ENCODE results near the gene TMEM130. TPM values are rescaled to one million over a fixed set of nuclear protein-coding genes. Genes with fewer than 3 reads are reported as not detected.
A peak's percentile ranks its signal among the peaks of the same experiment; 100 is the strongest.
"Not testable (repeated sequence)": the region's sequence is repeated elsewhere in the genome, so short reads cannot be mapped to it uniquely, and the experiment has no call there.

TMEM130 gene
- total RNA-seq, 2 experiments from 2014 or later: not detected

DNA sequence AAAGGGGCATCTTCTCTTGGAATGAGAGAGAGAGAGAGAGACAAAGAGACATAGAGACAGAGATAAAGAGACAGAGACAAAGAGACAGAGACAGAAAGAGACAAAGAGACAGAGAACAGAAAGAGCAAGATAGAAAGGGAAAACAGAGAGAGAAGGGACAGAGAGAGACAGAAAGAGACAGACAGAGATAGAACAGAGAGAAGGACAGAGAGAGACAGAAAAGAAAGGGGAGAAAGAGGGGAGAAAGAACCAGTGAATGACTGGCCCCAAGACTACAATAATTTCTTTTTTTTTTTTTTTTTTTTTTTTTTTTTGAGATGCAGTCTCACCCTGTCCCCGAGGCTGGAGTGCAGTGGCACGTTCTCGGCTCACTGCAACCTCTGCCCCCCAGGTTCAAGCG, 7.6 kb downstream of the TMEM130 start:
- H3K27ac Mint-ChIP-seq: no peak overlapping the region
- no peak overlapping the region for H3K4me3 Mint-ChIP-seq
- no peaks in the 10 kb centered on the region for H3K4me1 Mint-ChIP-seq
- ChIA-PET CTCF (no interaction called here), POLR2A (no interaction called here)
- no peaks in the 10 kb centered on the region for H3K9me3 Mint-ChIP-seq
- no peak for DNase-seq
- peaks cover 4% of the 10 kb centered on the region for H3K27me3 Mint-ChIP-seq
- H3K36me3 Mint-ChIP-seq (ENCODE audit: low read depth): no peaks in the 10 kb centered on the region

DNA sequence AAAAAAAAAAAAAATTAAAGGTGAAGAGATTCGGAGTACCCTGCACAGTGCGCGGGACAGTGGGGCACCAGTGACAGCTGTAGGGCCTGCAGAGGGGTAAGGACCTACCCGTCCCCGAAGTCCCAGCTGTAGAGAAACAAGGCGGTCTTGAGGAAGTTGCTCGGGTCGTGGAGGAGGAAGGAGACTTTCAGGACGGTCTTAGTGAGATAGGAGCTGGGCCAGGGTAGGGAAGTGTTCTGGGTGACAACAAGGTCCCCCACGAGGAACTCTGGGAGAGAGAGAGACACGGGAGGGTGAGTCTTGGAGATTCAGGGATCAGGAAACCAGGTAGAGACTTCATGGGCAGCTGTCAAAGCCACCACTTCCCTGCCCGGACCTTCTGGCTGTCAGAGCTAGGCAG, 9.7 kb downstream of the TMEM130 start:
- Mint-ChIP-seq H3K27ac (no peak overlapping the region), H3K9me3 (no peaks in the 10 kb centered on the region), H3K27me3 (peaks cover 4% of the 10 kb centered on the region), H3K4me1 (no peaks in the 10 kb centered on the region), H3K36me3 (ENCODE audit: low read depth) (no peaks in the 10 kb centered on the region), H3K4me3 (no peak overlapping the region)
- POLR2A ChIA-PET: no interaction called here
- DNase-seq: no peak
- CTCF ChIA-PET: no interaction called here

DNA sequence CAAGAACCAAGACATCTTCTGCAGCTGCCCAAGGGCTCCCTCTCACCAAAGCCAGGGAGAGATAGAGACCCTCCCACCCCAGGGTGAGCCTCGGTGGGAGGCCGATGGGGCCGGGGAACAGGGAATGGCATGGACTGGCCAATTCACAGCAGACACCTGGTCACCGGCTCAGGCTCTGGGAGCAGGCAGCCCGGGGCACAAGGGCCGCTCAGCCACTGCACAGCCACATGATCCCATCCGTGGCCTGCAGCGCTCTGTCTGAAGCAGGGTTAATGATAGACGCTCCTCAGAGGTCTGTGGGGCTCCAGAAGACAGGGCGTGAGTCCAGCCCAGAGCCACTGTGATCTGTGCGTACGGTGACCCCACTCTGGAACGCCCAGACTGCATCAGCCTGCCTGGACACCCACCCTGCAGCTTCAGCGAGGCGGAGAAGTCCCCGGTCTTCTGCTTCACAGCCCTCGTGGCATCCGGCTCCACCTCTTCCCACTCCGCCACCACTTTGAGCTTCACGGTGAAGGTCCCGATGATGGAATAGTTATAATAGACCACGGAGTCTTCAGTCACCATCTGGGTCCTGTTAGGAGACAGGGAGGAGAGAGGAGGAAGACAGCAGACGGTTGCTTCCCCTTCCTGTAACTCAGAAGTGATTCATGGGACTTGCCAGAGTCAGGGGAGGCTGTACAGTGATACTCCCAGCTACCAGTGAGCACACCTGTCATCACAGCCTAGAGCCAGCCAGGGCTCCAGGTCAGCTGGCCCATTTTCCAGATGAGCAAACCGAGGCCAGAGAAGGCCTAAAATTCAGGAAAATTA, 14.0 kb downstream of the TMEM130 start:
- Mint-ChIP-seq H3K4me3 (no peak overlapping the region), H3K27ac (no peak overlapping the region), H3K4me1 (no peaks in the 10 kb centered on the region), H3K36me3 (ENCODE audit: low read depth) (no peaks in the 10 kb centered on the region), H3K9me3 (no peaks in the 10 kb centered on the region), H3K27me3 (peaks cover 4% of the 10 kb centered on the region)
- no peak for DNase-seq
- ChIA-PET POLR2A (no interaction called here), CTCF (no interaction called here)

DNA sequence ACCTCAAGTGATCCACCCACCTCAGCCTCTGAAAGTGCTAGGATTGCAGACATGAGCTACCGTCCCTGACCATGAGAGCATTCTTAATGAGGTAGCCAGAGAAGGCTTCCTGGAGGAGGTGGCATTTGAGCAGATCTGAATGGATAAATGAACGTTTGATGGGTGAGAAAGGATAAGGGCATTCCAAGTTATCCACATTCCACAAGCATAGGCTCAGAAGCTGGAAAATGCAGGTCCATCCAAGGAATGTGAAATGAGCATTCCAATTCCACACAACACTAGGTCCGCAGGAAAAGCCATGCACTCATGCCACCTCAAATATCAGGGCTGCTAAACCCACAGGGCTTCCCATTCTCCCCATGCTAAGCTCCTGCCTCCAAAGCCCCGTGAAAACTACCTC, 17.0 kb downstream of the TMEM130 start:
- no peak overlapping the region for H3K4me3 Mint-ChIP-seq
- no peaks in the 10 kb centered on the region for H3K36me3 Mint-ChIP-seq (ENCODE audit: low read depth)
- POLR2A ChIA-PET: no interaction called here
- CTCF ChIA-PET: no interaction called here
- no peaks in the 10 kb centered on the region for H3K4me1 Mint-ChIP-seq
- DNase-seq: no peak
- no peaks in the 10 kb centered on the region for H3K27me3 Mint-ChIP-seq
- peaks cover 6% of the 10 kb centered on the region for H3K9me3 Mint-ChIP-seq
- no peak overlapping the region for H3K27ac Mint-ChIP-seq

DNA sequence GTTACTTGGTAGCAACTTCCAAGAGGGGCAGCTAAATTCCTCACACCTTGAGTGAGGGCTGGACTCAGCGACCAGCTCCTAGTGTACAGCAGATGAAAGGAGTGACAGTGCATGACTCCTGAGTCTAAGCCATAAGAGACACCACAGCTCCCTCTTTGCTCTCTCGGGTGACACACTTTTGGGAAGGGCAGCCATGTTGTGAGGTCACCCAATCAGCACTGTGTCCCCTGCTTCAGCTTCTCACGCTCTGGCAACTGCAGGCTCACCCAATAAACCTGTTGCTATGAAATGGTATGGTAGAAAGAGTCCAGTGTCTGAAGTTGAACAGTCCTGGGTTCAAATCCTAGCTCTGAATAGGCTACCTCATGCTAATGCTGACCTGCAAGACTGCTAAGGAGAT, 20.9 kb downstream of the TMEM130 start:
- no peak for DNase-seq
- POLR2A ChIA-PET: no interaction called here
- Mint-ChIP-seq H3K4me1 (no peaks in the 10 kb centered on the region), H3K9me3 (peaks cover 6% of the 10 kb centered on the region), H3K36me3 (ENCODE audit: low read depth) (no peaks in the 10 kb centered on the region), H3K4me3 (no peak overlapping the region), H3K27me3 (no peaks in the 10 kb centered on the region), H3K27ac (no peak overlapping the region)
- CTCF ChIA-PET: interaction anchor here (1.3 kb wide), 1 partner anchor 30 kb away, joined by 3 read pairs; the partner anchor contains the start of gene TRRAP

DNA sequence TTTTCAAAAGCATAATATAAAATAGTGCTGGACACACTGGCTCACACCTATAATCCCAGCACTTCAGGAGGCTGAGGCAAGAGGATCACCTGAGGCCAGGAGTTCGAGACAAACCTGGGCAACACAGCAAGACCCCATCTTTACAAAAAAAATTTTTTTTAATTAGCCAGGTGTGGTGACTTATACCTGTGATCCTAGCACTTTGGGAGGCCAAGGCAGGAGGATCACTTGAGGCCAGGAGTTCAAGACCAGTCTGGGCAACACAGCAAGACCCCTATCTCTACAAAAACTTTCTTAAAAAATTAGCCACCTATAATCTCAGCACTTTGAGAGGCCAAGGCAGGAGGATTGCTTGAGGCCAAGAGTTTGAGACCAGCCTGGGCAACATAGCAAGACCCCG, 27.3 kb downstream of the TMEM130 start:
- H3K36me3 Mint-ChIP-seq (ENCODE audit: low read depth); H3K27ac Mint-ChIP-seq; H3K4me3 Mint-ChIP-seq; H3K4me1 Mint-ChIP-seq; H3K9me3 Mint-ChIP-seq; H3K27me3 Mint-ChIP-seq; DNase-seq: not testable (repeated sequence)
- POLR2A ChIA-PET: interaction anchor here (0.6 kb wide), 1 partner anchor 36 kb away, joined by 3 read pairs; the partner anchor contains the start of gene TRRAP
- CTCF ChIA-PET: interaction anchor here (0.6 to 1.9 kb wide), 6 partner anchors 9 to 421 kb away, joined by 3 to 7 read pairs (median 4); no protein-coding TSS in a partner anchor

DNA sequence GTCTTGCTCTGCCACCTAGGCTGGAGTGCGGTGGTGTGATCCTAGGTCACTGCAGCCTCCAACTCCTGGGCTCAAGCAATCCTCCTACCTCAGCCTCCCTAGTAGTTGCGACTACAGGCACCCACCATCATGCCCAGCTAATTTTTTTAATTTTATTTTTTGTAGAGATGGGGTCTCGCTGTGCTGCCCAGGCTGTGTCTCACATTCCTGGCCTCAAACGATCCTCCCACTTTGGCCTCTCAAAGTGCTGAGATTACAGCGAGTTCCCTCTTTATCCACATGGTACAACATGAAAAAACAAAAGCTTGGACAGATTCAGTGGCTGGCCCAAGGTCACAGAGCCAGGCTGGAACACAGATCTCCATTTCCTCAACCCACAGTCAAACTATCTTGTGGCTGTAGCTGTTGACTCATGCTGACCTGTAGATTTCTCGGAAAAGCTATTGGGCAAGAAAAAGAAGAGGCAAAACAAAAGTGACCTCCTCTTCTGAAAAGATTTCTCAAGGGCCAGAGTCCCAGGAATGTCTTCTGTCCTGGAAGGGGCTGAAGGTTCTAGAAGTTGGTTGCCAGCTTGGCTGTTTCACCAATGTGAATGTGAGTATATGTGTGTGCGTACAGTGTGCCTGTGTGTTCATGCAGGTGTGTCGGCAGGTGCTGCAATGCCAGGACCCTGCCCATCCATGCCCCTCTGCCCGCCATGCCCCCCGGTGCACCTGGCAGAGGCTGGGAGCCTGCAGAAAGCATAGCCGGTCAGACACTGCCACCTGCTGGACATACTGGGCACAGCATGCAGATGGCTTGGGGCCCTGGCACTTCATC, 28.4 kb downstream of the TMEM130 start:
- ChIA-PET POLR2A (no interaction called here), CTCF (interaction anchor here (0.5 to 1.9 kb wide), 8 partner anchors 8 to 420 kb away, joined by 3 to 7 read pairs (median 4); partner anchors contain the start of gene TRRAP)
- Mint-ChIP-seq H3K27ac (no peak overlapping the region), H3K4me1 (no peaks in the 10 kb centered on the region), H3K4me3 (no peak overlapping the region), H3K36me3 (ENCODE audit: low read depth) (no peaks in the 10 kb centered on the region), H3K27me3 (no peaks in the 10 kb centered on the region), H3K9me3 (no peaks in the 10 kb centered on the region)
- peak; percentile 67 for DNase-seq

DNA sequence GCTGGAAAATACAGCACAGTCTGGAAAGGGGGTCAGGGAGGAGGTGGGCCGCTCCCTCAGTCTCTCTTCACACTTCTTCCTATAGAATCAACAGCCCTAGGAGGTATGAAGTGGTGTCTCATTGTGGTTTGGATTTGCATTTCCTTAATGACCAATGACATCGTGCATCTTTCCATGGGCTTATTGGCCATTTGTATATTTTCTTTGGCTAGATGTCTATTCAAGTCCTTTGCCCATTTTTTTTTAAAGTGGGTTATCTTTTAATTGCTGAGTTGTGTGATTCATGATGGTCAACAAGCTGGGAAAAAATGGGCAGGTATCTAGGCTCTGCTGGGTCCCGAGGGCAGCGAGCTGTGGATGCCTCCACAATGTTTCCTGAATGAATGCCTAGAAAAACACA, 29.1 kb downstream of the TMEM130 start:
- H3K27ac Mint-ChIP-seq: no peak overlapping the region
- no peaks in the 10 kb centered on the region for H3K4me1 Mint-ChIP-seq
- H3K9me3 Mint-ChIP-seq: no peaks in the 10 kb centered on the region
- no peak for DNase-seq
- CTCF ChIA-PET: interaction anchor here (0.5 to 1.9 kb wide), 5 partner anchors 10 to 420 kb away, joined by 3 to 7 read pairs (median 4); partner anchors contain the start of gene TRRAP
- no peak overlapping the region for H3K4me3 Mint-ChIP-seq
- H3K36me3 Mint-ChIP-seq (ENCODE audit: low read depth): no peaks in the 10 kb centered on the region
- POLR2A ChIA-PET: no interaction called here
- no peaks in the 10 kb centered on the region for H3K27me3 Mint-ChIP-seq

DNA sequence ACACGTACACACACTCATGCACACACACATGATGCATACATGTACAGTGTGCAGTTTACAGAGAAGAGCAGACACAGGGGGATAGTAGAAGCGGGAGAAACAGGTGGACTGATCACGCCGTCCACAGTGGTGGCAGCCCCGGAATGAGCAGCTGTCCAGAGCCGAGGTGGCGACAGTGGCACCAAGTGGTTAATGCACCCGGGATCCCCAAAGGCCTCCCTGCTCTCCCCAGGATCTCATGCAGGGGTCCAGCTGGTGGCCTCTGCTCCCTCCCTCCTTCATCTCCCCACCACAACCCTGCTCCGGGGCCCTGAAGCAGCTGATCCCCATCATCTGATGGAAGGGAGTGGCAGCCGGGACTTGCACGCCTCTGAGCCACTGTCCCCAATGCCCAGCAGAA, 29.7 kb downstream of the TMEM130 start:
- Mint-ChIP-seq H3K4me1 (no peaks in the 10 kb centered on the region), H3K4me3 (no peak overlapping the region), H3K9me3 (no peaks in the 10 kb centered on the region), H3K36me3 (ENCODE audit: low read depth) (no peaks in the 10 kb centered on the region), H3K27ac (no peak overlapping the region), H3K27me3 (no peaks in the 10 kb centered on the region)
- POLR2A ChIA-PET: no interaction called here
- no peak for DNase-seq
- CTCF ChIA-PET: interaction anchor here (1.4 kb wide), 1 partner anchor 10 kb away, joined by 3 read pairs; no protein-coding TSS in a partner anchor

DNA sequence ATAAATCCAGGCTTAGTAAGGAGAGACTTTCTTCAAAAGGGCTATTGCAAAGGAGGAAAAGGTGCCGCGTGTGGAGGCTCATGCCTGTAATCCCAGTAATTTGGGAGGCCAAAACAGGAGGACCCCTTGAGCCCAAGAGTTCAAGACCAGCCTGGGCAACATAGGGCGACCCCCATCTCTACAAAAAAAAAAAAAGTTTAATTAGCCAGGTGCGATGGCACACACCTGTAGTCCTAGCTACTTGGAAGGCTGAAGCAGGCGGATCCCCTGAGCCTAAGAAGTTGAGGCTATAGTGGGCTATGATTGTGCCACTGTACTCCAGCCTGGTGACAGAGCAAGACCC, 32.2 kb downstream of the TMEM130 start:
- Mint-ChIP-seq H3K4me1 (no peaks in the 10 kb centered on the region), H3K36me3 (ENCODE audit: low read depth) (no peaks in the 10 kb centered on the region), H3K9me3 (no peaks in the 10 kb centered on the region), H3K27me3 (no peaks in the 10 kb centered on the region), H3K27ac (no peak overlapping the region), H3K4me3 (no peak overlapping the region)
- DNase-seq: no peak
- ChIA-PET CTCF (no interaction called here), POLR2A (no interaction called here)

DNA sequence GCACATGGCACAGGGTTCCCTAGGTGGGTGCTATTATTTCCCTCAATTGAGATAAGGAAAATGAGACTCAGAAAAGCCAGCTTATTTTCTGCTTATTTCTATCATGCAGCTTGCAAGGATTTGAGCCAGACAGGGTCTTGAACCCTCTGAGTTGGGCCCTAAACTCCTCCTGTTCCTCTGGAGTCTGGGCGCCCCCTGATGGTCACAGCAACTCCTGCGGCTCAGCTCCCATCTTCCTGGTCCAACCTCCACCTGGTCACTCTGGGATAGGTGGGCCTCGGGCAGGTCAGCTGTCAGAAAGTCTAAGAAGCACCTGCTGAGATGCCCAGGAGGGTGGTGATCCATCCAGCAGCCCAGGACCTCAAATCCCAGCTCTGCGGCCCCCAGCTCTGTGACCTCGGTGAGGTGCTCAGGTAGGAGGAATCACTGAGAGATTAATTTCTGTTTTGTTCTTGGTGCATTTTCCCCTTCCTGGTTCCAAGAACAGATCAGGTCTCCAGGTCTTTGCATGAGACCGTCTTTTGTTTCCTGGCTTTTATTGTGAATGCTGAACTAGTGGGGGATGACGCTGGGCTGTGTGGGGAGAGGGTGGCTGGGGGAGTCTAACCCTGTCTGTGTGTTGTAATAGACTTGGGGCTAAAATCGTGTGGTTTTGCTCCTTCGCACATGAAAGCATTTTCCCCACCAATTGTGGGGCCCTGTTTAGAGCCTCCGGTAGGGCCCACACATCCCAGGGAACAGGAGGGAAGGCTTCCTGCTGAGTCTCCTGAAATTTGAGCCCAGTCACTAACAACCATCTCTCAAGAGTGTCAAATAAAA, 32.8 kb downstream of the TMEM130 start:
- H3K4me1 Mint-ChIP-seq: no peaks in the 10 kb centered on the region
- no peaks in the 10 kb centered on the region for H3K27me3 Mint-ChIP-seq
- no peak overlapping the region for H3K4me3 Mint-ChIP-seq
- H3K9me3 Mint-ChIP-seq: no peaks in the 10 kb centered on the region
- ChIA-PET CTCF (no interaction called here), POLR2A (no interaction called here)
- no peaks in the 10 kb centered on the region for H3K36me3 Mint-ChIP-seq (ENCODE audit: low read depth)
- no peak overlapping the region for H3K27ac Mint-ChIP-seq
- peak; percentile 16 for DNase-seq

DNA sequence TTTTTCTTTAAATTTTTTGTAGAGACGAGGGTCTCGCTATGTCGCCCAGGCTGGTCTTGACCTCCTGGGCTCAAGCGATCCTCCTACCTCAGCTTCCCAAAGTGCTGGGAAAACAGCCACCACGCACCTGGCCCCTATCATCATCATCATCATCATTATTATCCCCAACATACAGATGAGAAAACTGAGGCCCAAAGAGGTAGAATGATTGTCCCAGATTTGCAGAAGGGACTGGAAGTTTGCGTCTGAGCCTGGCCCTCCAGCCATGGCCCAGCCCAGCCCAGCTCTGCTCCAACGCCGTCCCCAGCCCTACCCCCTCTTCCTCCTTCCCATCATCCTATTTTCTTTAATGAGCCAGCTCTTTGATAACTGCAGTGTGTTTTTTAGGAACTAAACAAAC, 34.9 kb downstream of the TMEM130 start:
- no peaks in the 10 kb centered on the region for H3K36me3 Mint-ChIP-seq (ENCODE audit: low read depth)
- H3K4me1 Mint-ChIP-seq: no peaks in the 10 kb centered on the region
- CTCF ChIA-PET: interaction anchor here (0.6 to 1.0 kb wide), 2 partner anchors 168 to 399 kb away, joined by 3 to 5 read pairs; no protein-coding TSS in a partner anchor
- H3K9me3 Mint-ChIP-seq: no peaks in the 10 kb centered on the region
- H3K27ac Mint-ChIP-seq: no peak overlapping the region
- no peak for DNase-seq
- H3K27me3 Mint-ChIP-seq: no peaks in the 10 kb centered on the region
- POLR2A ChIA-PET: no interaction called here
- H3K4me3 Mint-ChIP-seq: no peak overlapping the region

Measured in activated CD4-positive, alpha-beta T cell treated with anti-CD3 and anti-CD28 coated beads, Interleukin-2, amount 10 ng/mL, durations not matched to agents 7 days and 5 days (primary cell).